Neural cell (in vitro differentiated cells): ENCODE measurements around the gene RBM34. TPM values are rescaled to one million over a fixed set of nuclear protein-coding genes. Genes with fewer than 3 reads are reported as not detected.

Experiments
- H2AFZ ChIP-seq: fragments of 200-600, 300-800 bp; sonication (generic), shearing (Covaris generic); 2 replicates; pipeline ENCODE4 v1.6.0; 2014; ENCODE audit warnings: low read depth, mild to moderate bottlenecking, antibody characterized with exemption, low read length, moderate library complexity
- H3F3A ChIP-seq: fragments of 200-600 bp; shearing (Covaris generic); 2 replicates; pipeline ENCODE4 v1.6.1; 2016; ENCODE audit warnings: mild to moderate bottlenecking, moderate library complexity, mixed read lengths, antibody characterized with exemption, low read length; ENCODE audit not compliant: insufficient read depth, poor library complexity, severe bottlenecking
- H3K27ac ChIP-seq: fragments of 200-600, 300-800 bp; sonication (generic), shearing (Covaris generic); 2 replicates; pipeline ENCODE4 v1.5.1; 2014; ENCODE audit warnings: mild to moderate bottlenecking, low read length, moderate library complexity
- H3K27me3 ChIP-seq: fragments of 300-800, 200-600 bp; sonication (generic), shearing (Covaris generic); 2 replicates; pipeline ENCODE4 v1.6.0; 2014; ENCODE audit warnings: mild to moderate bottlenecking, low read depth, low read length, moderate library complexity; ENCODE audit not compliant: insufficient read depth
- H3K36me3 ChIP-seq: fragments of 300-800, 200-600 bp; sonication (generic), shearing (Covaris generic); 2 replicates; pipeline ENCODE4 v1.5.1; 2014; ENCODE audit warnings: mild to moderate bottlenecking, antibody characterized with exemption, low read length, moderate library complexity; ENCODE audit not compliant: insufficient read depth
- H3K4me2 ChIP-seq: fragments of 300-800, 200-600 bp; sonication (generic), shearing (Covaris generic); 2 replicates; pipeline ENCODE4 v1.6.0; 2014; ENCODE audit warnings: mild to moderate bottlenecking, low read length
- H3K4me3 ChIP-seq: fragments of 300-800, 200-600 bp; sonication (generic), shearing (Covaris generic); 2 replicates; pipeline ENCODE4 v1.5.1; 2014; ENCODE audit warnings: mild to moderate bottlenecking, low read length, moderate library complexity
- H3K79me2 ChIP-seq: fragments of 200-600 bp; shearing (Covaris generic); replicated peaks from 2 replicates; pipeline ENCODE4 v1.6.0; 2014; ENCODE audit warnings: mild to moderate bottlenecking, low read length, moderate library complexity; ENCODE audit not compliant: insufficient read depth
- H3K9ac ChIP-seq: fragments of 300-800, 200-600 bp; sonication (generic), shearing (Covaris generic); 2 replicates; pipeline ENCODE4 v1.6.1; 2016; ENCODE audit warnings: mild to moderate bottlenecking, low read length, mixed read lengths
- H3K9me2 ChIP-seq: fragments of 200-600 bp; shearing (Covaris generic); 2 replicates; pipeline ENCODE4 v1.6.1; 2016; ENCODE audit warnings: mild to moderate bottlenecking, low read length, mixed read lengths; ENCODE audit not compliant: insufficient read depth
- H3K9me3 ChIP-seq: fragments of 200-600, 300-800 bp; sonication (generic), shearing (Covaris generic); 2 replicates; pipeline ENCODE4 v1.6.1; 2016; ENCODE audit warnings: mild to moderate bottlenecking, mixed run types, low read length, moderate library complexity, mixed read lengths
- H4K20me1 ChIP-seq: fragments of 200-600 bp; shearing (Covaris generic); 2 replicates; pipeline ENCODE4 v1.6.1; 2016; ENCODE audit warnings: mild to moderate bottlenecking, mixed run types; ENCODE audit not compliant: insufficient read depth
- EP300 ChIP-seq: fragments of 450-650 bp; conservative IDR thresholded peaks from 2 replicates; pipeline ENCODE4 v1.6.1; 2014; ENCODE audit warnings: antibody characterized with exemption, mild to moderate bottlenecking, moderate library complexity; ENCODE audit not compliant: poor library complexity, severe bottlenecking
- EZH2 ChIP-seq: fragments of 200-600, 300-800 bp; shearing (Covaris generic), sonication (generic); IDR thresholded peaks from 2 replicates; pipeline ENCODE4 v1.6.1; 2014; ENCODE audit warnings: antibody characterized with exemption, low read length, borderline replicate concordance, mild to moderate bottlenecking; ENCODE audit not compliant: insufficient read depth, poor library complexity, severe bottlenecking
- MXI1 ChIP-seq: fragments of 450-650 bp; conservative IDR thresholded peaks from 2 replicates; pipeline ENCODE4 v1.6.1; 2014; ENCODE audit warnings: antibody characterized with exemption, mild to moderate bottlenecking; ENCODE audit not compliant: poor library complexity, severe bottlenecking
- POLR2AphosphoS5 ChIP-seq: IDR thresholded peaks from 2 replicates; pipeline ENCODE4 v1.6.1; 2012
- RAD21 ChIP-seq: fragments of 450-650 bp; conservative IDR thresholded peaks from 2 replicates; pipeline ENCODE4 v1.6.1; 2014; ENCODE audit warnings: antibody characterized with exemption, mild to moderate bottlenecking, moderate library complexity
- SMC3 ChIP-seq: fragments of 450-650 bp; conservative IDR thresholded peaks from 2 replicates; pipeline ENCODE4 v1.6.1; 2014; ENCODE audit warnings: antibody characterized with exemption, mild to moderate bottlenecking, moderate library complexity; ENCODE audit not compliant: poor library complexity
- TAF1 ChIP-seq: IDR thresholded peaks from 2 replicates; pipeline ENCODE4 v1.6.1; 2012; ENCODE audit warnings: low read depth
- polyA plus RNA-seq: library from polyadenylated mRNA; depleted of rRNA; stranded (reverse); fragments of >200 nt; gene quantifications from 2 replicates; pipeline ENCODE4 v1.2.3, GENCODE V29; 2014
- TF ChIP-seq, protein P1 (sequence below): IDR thresholded peaks from 2 replicates; pipeline ENCODE4 v1.6.1; 2012; ENCODE audit warnings: borderline replicate concordance
- TF ChIP-seq, protein P2 (sequence below): fragments of 450-650 bp; IDR thresholded peaks from 2 replicates; pipeline ENCODE4 v1.5.1; 2014; ENCODE audit warnings: antibody characterized with exemption, mild to moderate bottlenecking, moderate library complexity; ENCODE audit not compliant: poor library complexity, severe bottlenecking

Gene RBM34
- polyA plus RNA-seq, 1 donor from 2014 or later = 128 TPM

DNA sequence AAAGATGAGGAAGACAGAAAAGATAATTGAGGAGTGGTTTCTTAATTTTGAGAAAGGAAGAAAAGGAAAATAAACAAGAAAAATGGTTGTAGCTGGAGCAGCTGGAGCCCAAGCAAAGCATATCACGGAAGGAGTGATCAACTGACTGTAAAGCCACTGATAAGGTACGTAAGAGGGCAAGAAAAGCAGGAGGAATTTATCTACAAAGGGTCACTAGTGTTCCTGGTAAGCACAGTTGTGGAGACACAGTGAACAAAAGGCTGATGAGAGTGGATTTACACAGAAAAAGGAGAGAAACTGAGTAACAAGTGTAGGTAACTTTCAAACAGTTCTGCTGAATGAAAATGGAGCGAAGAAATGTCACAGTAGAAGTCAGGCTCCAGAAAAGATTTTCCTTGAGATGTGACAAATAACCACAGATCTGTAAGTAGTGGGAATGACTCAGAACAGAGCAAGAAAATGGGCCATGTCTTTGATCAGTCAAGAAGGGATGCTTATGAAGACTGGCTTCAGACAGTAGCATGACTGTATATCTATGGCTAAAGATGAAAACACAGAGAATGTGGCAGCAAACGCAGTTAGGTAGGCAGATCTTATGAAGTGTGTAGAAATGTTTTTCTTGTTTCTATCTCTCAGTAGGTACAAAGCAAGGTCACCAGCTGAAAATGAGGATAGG, 45.6 kb upstream of the RBM34 start:
- H3K4me2 ChIP-seq = no peak overlapping the region

DNA sequence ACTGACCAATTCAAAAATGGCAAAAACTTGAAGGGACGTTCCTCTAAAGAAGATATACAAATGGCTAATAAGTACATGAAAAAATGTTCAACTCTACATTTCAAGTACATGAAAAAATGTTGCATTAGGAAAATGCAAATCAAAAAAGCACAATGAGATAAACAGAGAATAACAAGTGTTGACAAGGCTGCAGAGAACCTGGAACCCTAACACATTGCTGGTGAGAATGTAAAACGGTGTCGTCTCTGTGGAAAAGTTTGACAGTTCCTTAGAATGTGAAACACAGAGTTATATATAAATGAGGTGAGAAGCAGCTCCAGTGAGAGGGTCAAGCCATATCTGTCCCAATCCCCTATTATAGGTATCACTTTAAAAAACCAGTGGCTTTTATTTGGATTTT, 44.6 kb upstream of the RBM34 start:
- no peak overlapping the region for H3K27ac ChIP-seq
- H3K9me2 ChIP-seq = no peaks in the 10 kb centered on the region
- H3K79me2 ChIP-seq = no peaks in the 10 kb centered on the region
- H3K9ac ChIP-seq = no peak overlapping the region
- H3K36me3 ChIP-seq = peaks cover 4% of the 10 kb centered on the region
- H3K27me3 ChIP-seq = no peaks in the 10 kb centered on the region
- H2AFZ ChIP-seq = no peak overlapping the region
- no peak overlapping the region for H3K4me2 ChIP-seq
- H3K4me3 ChIP-seq = no peak overlapping the region
- H3F3A ChIP-seq = no peaks in the 10 kb centered on the region
- no peaks in the 10 kb centered on the region for H3K9me3 ChIP-seq
- no peaks in the 10 kb centered on the region for H4K20me1 ChIP-seq
- TF ChIP-seq POLR2AphosphoS5 (no peak), SMC3 (no peak), TAF1 (no peak), EZH2 (no peak), RAD21 (no peak)
- TF ChIP-seq, protein P1, sequence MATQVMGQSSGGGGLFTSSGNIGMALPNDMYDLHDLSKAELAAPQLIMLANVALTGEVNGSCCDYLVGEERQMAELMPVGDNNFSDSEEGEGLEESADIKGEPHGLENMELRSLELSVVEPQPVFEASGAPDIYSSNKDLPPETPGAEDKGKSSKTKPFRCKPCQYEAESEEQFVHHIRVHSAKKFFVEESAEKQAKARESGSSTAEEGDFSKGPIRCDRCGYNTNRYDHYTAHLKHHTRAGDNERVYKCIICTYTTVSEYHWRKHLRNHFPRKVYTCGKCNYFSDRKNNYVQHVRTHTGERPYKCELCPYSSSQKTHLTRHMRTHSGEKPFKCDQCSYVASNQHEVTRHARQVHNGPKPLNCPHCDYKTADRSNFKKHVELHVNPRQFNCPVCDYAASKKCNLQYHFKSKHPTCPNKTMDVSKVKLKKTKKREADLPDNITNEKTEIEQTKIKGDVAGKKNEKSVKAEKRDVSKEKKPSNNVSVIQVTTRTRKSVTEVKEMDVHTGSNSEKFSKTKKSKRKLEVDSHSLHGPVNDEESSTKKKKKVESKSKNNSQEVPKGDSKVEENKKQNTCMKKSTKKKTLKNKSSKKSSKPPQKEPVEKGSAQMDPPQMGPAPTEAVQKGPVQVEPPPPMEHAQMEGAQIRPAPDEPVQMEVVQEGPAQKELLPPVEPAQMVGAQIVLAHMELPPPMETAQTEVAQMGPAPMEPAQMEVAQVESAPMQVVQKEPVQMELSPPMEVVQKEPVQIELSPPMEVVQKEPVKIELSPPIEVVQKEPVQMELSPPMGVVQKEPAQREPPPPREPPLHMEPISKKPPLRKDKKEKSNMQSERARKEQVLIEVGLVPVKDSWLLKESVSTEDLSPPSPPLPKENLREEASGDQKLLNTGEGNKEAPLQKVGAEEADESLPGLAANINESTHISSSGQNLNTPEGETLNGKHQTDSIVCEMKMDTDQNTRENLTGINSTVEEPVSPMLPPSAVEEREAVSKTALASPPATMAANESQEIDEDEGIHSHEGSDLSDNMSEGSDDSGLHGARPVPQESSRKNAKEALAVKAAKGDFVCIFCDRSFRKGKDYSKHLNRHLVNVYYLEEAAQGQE = no peak
- TF ChIP-seq, protein P2, sequence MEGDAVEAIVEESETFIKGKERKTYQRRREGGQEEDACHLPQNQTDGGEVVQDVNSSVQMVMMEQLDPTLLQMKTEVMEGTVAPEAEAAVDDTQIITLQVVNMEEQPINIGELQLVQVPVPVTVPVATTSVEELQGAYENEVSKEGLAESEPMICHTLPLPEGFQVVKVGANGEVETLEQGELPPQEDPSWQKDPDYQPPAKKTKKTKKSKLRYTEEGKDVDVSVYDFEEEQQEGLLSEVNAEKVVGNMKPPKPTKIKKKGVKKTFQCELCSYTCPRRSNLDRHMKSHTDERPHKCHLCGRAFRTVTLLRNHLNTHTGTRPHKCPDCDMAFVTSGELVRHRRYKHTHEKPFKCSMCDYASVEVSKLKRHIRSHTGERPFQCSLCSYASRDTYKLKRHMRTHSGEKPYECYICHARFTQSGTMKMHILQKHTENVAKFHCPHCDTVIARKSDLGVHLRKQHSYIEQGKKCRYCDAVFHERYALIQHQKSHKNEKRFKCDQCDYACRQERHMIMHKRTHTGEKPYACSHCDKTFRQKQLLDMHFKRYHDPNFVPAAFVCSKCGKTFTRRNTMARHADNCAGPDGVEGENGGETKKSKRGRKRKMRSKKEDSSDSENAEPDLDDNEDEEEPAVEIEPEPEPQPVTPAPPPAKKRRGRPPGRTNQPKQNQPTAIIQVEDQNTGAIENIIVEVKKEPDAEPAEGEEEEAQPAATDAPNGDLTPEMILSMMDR = no peak

More for the DNA sequence above, 45.6 kb upstream of the RBM34 start:
- Histone ChIP-seq H3K27ac (no peak overlapping the region), H3K9me2 (no peaks in the 10 kb centered on the region), H3K79me2 (no peaks in the 10 kb centered on the region), H2AFZ (no peak overlapping the region), H3K9me3 (no peaks in the 10 kb centered on the region), H3K27me3 (no peaks in the 10 kb centered on the region), H3K36me3 (peaks cover 7% of the 10 kb centered on the region), H3K9ac (no peak overlapping the region), H4K20me1 (no peaks in the 10 kb centered on the region), H3F3A (no peaks in the 10 kb centered on the region), H3K4me3 (no peak overlapping the region)
- TF ChIP-seq TAF1 (no peak), POLR2AphosphoS5 (no peak), MXI1 (no peak), EP300 (no peak), EZH2 (no peak), SMC3 (no peak), RAD21 (no peak)
- TF ChIP-seq, protein P2 = no peak
- TF ChIP-seq, protein P1 = no peak
